ENCODE data around the gene DLG2. TPM values are rescaled to one million over a fixed set of nuclear protein-coding genes. Genes with fewer than 3 reads are reported as not detected.

DLG2 gene
- total RNA-seq, 1 donor from 2014 or later, result 6.7 TPM

DNA sequence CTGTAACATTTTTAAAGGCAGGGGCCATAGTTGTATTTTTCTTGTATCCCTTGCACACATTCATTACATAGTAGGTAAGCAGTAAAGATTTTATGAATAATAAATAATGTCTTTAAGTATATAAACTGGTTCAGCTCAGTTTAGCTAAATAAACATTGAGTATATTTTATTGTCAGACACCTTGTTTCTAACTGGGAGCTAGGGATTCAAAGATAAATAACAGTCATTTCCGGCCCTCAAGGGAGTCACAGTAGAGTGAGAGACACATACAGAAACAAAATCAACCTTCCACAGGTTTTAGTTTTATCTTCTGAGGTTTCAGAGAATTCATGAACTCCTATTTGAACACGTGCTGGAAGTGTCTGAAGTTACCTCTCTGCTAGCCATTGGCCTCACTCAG, 760.2 kb downstream of the DLG2 start:
- Mint-ChIP-seq H3K4me3 (no peak overlapping the region), H3K27ac (no peak overlapping the region), H3K27me3 (ENCODE audit: low read depth) (no peaks in the 10 kb centered on the region), H3K36me3 (no peaks in the 10 kb centered on the region), H3K9me3 (no peaks in the 10 kb centered on the region), H3K4me1 (peaks cover 16% of the 10 kb centered on the region)
- TF ChIP-seq, protein P1, sequence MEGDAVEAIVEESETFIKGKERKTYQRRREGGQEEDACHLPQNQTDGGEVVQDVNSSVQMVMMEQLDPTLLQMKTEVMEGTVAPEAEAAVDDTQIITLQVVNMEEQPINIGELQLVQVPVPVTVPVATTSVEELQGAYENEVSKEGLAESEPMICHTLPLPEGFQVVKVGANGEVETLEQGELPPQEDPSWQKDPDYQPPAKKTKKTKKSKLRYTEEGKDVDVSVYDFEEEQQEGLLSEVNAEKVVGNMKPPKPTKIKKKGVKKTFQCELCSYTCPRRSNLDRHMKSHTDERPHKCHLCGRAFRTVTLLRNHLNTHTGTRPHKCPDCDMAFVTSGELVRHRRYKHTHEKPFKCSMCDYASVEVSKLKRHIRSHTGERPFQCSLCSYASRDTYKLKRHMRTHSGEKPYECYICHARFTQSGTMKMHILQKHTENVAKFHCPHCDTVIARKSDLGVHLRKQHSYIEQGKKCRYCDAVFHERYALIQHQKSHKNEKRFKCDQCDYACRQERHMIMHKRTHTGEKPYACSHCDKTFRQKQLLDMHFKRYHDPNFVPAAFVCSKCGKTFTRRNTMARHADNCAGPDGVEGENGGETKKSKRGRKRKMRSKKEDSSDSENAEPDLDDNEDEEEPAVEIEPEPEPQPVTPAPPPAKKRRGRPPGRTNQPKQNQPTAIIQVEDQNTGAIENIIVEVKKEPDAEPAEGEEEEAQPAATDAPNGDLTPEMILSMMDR (IDR thresholded peaks at IDR 0.05; ENCODE audit: unreplicated experiment), result no peak
- DNase-seq (ENCODE audit: low spot score in 2 of 2, unreplicated experiment in 2 of 2), result no peak

DNA sequence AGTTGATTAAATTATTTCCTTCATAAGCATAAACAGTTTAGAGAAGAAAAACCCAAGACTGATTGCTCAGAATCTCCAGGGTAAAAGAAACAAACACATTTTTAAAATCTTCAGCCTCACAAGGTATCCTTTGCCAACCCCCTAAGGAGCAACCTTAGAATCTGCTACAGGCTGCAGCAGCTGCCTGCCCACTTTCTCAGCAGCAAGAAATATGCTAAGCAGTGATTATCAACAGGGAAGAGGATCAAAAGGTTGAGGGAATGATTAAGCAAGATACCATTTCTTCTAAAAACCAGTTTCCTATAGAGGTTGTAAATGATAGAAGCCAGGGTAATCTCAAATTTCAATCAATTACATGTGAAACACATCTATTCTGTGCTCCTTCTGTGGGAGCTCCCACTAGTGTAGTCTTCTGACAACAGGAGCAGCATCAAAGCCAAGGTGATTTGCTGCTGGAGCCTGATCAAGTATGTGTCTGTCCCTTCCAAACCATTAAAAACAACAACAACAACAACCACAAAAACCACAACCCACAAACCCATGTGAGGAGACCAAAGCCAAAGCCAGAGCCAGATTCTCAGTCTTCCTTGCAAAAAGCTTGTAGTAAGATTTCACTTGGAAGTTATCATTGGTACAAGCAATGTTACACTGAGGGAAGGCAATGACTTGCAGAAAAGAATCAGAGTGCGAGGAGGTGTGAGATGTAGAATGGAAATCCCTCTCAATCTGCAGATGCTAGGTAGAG, 761.2 kb downstream of the DLG2 start:
- DNase-seq (ENCODE audit: low spot score in 2 of 2, unreplicated experiment in 2 of 2), result no peak
- Mint-ChIP-seq H3K27me3 (ENCODE audit: low read depth) (no peaks in the 10 kb centered on the region), H3K4me1 (peaks cover 16% of the 10 kb centered on the region), H3K4me3 (no peak overlapping the region), H3K27ac (no peak overlapping the region), H3K36me3 (no peaks in the 10 kb centered on the region), H3K9me3 (no peaks in the 10 kb centered on the region)
- TF ChIP-seq, protein P1 (IDR thresholded peaks at IDR 0.05; ENCODE audit: unreplicated experiment), result no peak

DNA sequence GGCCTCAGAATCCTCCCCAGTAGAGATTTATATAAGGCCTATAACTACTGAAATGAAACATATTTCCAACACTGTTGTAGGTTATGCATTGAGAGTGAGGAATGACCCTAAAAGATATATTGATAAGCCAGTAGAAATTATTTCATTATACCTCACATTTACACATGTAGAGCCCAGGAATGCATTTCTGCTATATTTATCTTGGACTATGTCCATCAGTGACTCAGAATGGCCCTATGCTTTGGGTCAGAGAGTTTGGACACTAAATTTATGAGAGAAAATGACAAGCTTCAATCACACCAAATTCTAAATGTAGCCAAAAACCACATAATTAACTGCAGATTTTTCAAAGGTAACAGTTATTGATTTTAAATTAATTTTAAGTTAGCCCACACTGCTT, 761.9 kb downstream of the DLG2 start:
- TF ChIP-seq, protein P1 (IDR thresholded peaks at IDR 0.05; ENCODE audit: unreplicated experiment), result no peak
- no peak overlapping the region for H3K27ac Mint-ChIP-seq
- H3K9me3 Mint-ChIP-seq, result no peaks in the 10 kb centered on the region
- H3K4me3 Mint-ChIP-seq, result no peak overlapping the region
- H3K4me1 Mint-ChIP-seq, result peaks cover 16% of the 10 kb centered on the region
- H3K27me3 Mint-ChIP-seq (ENCODE audit: low read depth), result no peaks in the 10 kb centered on the region
- DNase-seq (ENCODE audit: low spot score in 2 of 2, unreplicated experiment in 2 of 2), result no peak
- H3K36me3 Mint-ChIP-seq, result no peaks in the 10 kb centered on the region

DNA sequence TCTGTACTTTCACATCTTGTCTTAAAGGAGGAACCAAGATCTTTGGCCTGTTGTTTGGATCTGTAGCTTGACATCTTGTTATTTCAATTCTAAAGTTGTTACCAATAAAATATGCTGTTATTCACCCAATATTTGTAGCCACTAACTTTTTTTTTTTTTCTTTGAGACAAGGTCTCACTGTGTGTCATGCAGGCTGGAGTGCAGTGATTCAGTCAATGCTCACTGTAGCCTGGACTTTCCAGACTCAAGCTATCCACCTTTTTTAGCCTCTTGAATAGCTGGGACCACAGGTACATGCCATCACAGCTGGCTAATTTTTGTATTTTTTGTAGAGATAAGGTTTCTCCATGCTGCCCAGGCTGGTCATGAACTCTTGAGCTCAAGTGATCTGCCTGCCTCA, 769.4 kb downstream of the DLG2 start:
- no peak for DNase-seq (ENCODE audit: low spot score in 2 of 2, unreplicated experiment in 2 of 2)
- Mint-ChIP-seq H3K9me3 (no peaks in the 10 kb centered on the region), H3K36me3 (no peaks in the 10 kb centered on the region), H3K4me1 (peaks cover 5% of the 10 kb centered on the region), H3K4me3 (no peak overlapping the region), H3K27ac (no peak overlapping the region), H3K27me3 (ENCODE audit: low read depth) (no peaks in the 10 kb centered on the region)
- TF ChIP-seq, protein P1 (IDR thresholded peaks at IDR 0.05; ENCODE audit: unreplicated experiment), result no peak

DNA sequence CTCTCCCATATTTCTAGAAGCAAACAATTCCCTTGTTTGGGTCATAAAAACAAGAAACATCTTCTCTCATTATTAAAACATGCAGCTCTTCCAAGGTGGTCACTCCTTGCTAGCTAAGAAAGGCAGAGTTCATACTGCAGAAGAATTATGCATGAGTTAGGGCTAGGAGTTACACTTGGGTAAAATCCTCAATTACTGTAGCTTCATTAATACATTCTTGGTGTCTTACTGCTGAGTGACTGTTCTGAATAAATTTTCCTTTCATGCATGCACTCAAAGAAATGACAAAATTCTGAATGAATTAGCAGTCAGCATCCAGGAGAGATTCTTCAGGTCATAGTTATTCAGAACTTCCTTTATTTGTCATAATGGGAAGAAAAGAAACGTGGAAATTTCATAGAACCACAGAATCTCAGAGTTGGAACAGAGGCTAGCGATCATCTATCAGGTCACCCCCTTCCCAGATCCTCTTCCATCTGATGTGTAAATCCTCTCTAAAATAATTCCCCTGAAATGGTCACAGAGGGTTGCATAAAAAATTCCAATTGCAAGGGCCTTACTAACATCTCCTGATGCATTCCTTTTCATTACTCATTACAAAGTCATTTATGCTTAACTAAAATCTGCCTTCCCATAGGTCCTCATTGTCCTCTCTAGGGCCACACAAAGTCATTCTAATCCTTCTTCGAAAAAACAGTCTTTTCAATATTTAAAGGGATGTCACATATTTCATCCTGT, 771.5 kb downstream of the DLG2 start:
- Mint-ChIP-seq H3K9me3 (no peaks in the 10 kb centered on the region), H3K4me3 (no peak overlapping the region), H3K4me1 (peaks cover 5% of the 10 kb centered on the region), H3K36me3 (no peaks in the 10 kb centered on the region), H3K27ac (no peak overlapping the region), H3K27me3 (ENCODE audit: low read depth) (no peaks in the 10 kb centered on the region)
- TF ChIP-seq, protein P1 (IDR thresholded peaks at IDR 0.05; ENCODE audit: unreplicated experiment), result no peak
- no peak for DNase-seq (ENCODE audit: low spot score in 2 of 2, unreplicated experiment in 2 of 2)

Data from mesothelial cell of epicardium (in vitro differentiated cells).